H1 (cell line): ENCODE measurements around the gene BRD1. TPM values are rescaled to one million over a fixed set of nuclear protein-coding genes. Genes with fewer than 3 reads are reported as not detected.

Experiments
- CTCF ChIA-PET: fragments of 300-600 bp; sonication (Branson Sonifier 250); formaldehyde crosslinking; loops from one replicate; lab custom pipeline; 2021; ENCODE audit not compliant: partially characterized antibody; lab: Charles Lee
- POLR2A ChIA-PET: fragments of 300-600 bp; sonication (Branson Sonifier 250); formaldehyde crosslinking; loops from one replicate; lab custom pipeline; 2021; ENCODE audit warnings: inconsistent platforms; ENCODE audit not compliant: partially characterized antibody; lab: Charles Lee
- DNase-seq, 2 experiments: peaks; one replicate each; pipeline versions ENCODE4 v3.0.0 to v3.0.0-alpha.2; 2010 to 2022; ENCODE audit warnings: low spot score in 2 of 2, low read depth in 1 of 2, mixed read lengths in 1 of 2
- FAIRE-seq: peaks from 2 replicates; lab custom pipeline; 2011; peaks lifted over from hg19 to GRCh38; lab: Jason Lieb, UNC
- H2AFZ ChIP-seq: 2 replicates; pipeline ENCODE4 v1.8.1; 2012; ENCODE audit warnings: low read length, inconsistent platforms
- H2AK5ac ChIP-seq: 2 replicates; pipeline ENCODE4 v1.6.1; 2013; ENCODE audit warnings: low read depth, low read length
- H2BK120ac ChIP-seq: replicated peaks from 2 replicates; pipeline ENCODE3; 2013; ENCODE audit warnings: low read depth, low read length, inconsistent platforms
- H2BK12ac ChIP-seq: 2 replicates; pipeline ENCODE4 v1.6.1; 2013; ENCODE audit warnings: low read depth, low read length
- H2BK15ac ChIP-seq: 2 replicates; pipeline ENCODE4 v1.6.1; 2013; ENCODE audit warnings: low read length
- H2BK20ac ChIP-seq: 2 replicates; pipeline ENCODE4 v1.6.1; 2013; ENCODE audit warnings: low read length
- H2BK5ac ChIP-seq: 2 replicates; pipeline ENCODE4 v1.6.1; 2013; ENCODE audit warnings: low read depth, low read length
- H3K14ac ChIP-seq: 2 replicates; pipeline ENCODE4 v1.6.1; 2013; ENCODE audit warnings: inconsistent platforms; ENCODE audit not compliant: insufficient read length
- H3K18ac ChIP-seq: 2 replicates; pipeline ENCODE4 v1.6.1; 2013; ENCODE audit warnings: low read length; ENCODE audit errors: extremely low read depth
- H3K23ac ChIP-seq: 2 replicates; pipeline ENCODE4 v1.6.1; 2013; ENCODE audit warnings: inconsistent platforms; ENCODE audit not compliant: insufficient read length
- H3K23me2 ChIP-seq: 2 replicates; pipeline ENCODE4 v1.6.1; 2013; ENCODE audit warnings: low read depth, low read length
- H3K27ac ChIP-seq: 2 replicates; pipeline ENCODE4 v1.6.1; 2011; ENCODE audit warnings: low read depth, low read length, inconsistent platforms
- H3K27me3 ChIP-seq, 4 experiments: replicated peaks in 1 of 4; 1 replicate in 1 of 4; 2 replicates in 3 of 4; pipeline versions ENCODE4 v1.6.1 to v1.8.1; 2011 to 2013; ENCODE audit warnings: low read length in 3 of 4, mild to moderate bottlenecking in 3 of 4, inconsistent platforms in 2 of 4, mixed read lengths in 2 of 4, moderate library complexity in 1 of 4; ENCODE audit not compliant: control insufficient read depth in 3 of 4, insufficient read depth in 3 of 4; ENCODE audit errors: extremely low read depth in 1 of 4
- H3K36me3 ChIP-seq, 4 experiments: 2 replicates each; pipeline versions ENCODE4 v1.6.1 to v1.8.1; 2011 to 2013; ENCODE audit warnings: mild to moderate bottlenecking in 4 of 4, low read length in 3 of 4, moderate library complexity in 2 of 4, control low read depth in 1 of 4, inconsistent platforms in 1 of 4; ENCODE audit not compliant: insufficient read depth in 4 of 4, control insufficient read depth in 2 of 4
- H3K4ac ChIP-seq: replicated peaks from 2 replicates; pipeline ENCODE3; 2013; ENCODE audit warnings: low read length, low read depth, mixed read lengths, inconsistent platforms; ENCODE audit not compliant: insufficient read length
- H3K4me1 ChIP-seq, 4 experiments: replicated peaks in 1 of 4; 1 replicate in 1 of 4; 2 replicates in 3 of 4; pipeline versions ENCODE4 v1.6.1 to v1.8.1; 2011 to 2013; ENCODE audit warnings: low read length in 3 of 4, inconsistent platforms in 2 of 4, mixed read lengths in 1 of 4; ENCODE audit not compliant: insufficient read depth in 4 of 4, control insufficient read depth in 3 of 4
- H3K4me2 ChIP-seq, 2 experiments: 2 replicates each; pipeline versions ENCODE4 v1.6.1 to v1.8.1; 2011 to 2013; ENCODE audit warnings: low read depth in 2 of 2, low read length in 2 of 2, control low read depth in 1 of 2, inconsistent platforms in 1 of 2, mild to moderate bottlenecking in 1 of 2; ENCODE audit not compliant: insufficient read depth in 1 of 2
- H3K4me3 ChIP-seq, 4 experiments: fragments of 200-600, 300-600 bp in 1 of 4; sonication (generic), shearing (Covaris generic), sonication (Bioruptor Twin) in 1 of 4; 2 replicates each; pipeline versions ENCODE4 v1.5.1 to v1.8.1; 2011 to 2016; ENCODE audit warnings: low read length in 4 of 4, low read depth in 3 of 4, control low read depth in 2 of 4, inconsistent platforms in 2 of 4, mild to moderate bottlenecking in 2 of 4, mixed read lengths in 1 of 4, moderate library complexity in 1 of 4; ENCODE audit not compliant: insufficient read depth in 2 of 4; ENCODE audit errors: extremely low read depth in 1 of 4
- H3K56ac ChIP-seq: replicated peaks from 2 replicates; pipeline ENCODE3; 2013; ENCODE audit warnings: low read depth, mild to moderate bottlenecking, mixed read lengths, low read length, inconsistent platforms; ENCODE audit not compliant: insufficient read length
- H3K79me1 ChIP-seq: 2 replicates; pipeline ENCODE4 v1.6.1; 2013; ENCODE audit warnings: low read depth, low read length, control low read depth
- H3K79me2 ChIP-seq, 2 experiments: 2 replicates each; pipeline versions ENCODE4 v1.6.1 to v1.8.1; 2012 to 2013; ENCODE audit warnings: low read length in 2 of 2, mild to moderate bottlenecking in 2 of 2, inconsistent platforms in 1 of 2; ENCODE audit not compliant: insufficient read depth in 2 of 2, control insufficient read depth in 1 of 2
- H3K9ac ChIP-seq, 4 experiments: replicated peaks in 1 of 4; 1 replicate in 1 of 4; 2 replicates in 3 of 4; pipeline versions ENCODE4 v1.6.1 to v1.8.1; 2011 to 2013; ENCODE audit warnings: low read depth in 3 of 4, low read length in 3 of 4, control low read depth in 2 of 4, mild to moderate bottlenecking in 2 of 4, moderate library complexity in 2 of 4, inconsistent platforms in 1 of 4; ENCODE audit errors: extremely low read depth in 1 of 4
- H3K9me3 ChIP-seq, 2 experiments: 2 replicates each; pipeline versions ENCODE4 v1.6.1 to v1.8.1; 2012 to 2013; ENCODE audit warnings: mild to moderate bottlenecking in 2 of 2, moderate library complexity in 2 of 2, control low read depth in 1 of 2, inconsistent platforms in 1 of 2, low read depth in 1 of 2, low read length in 1 of 2, mixed read lengths in 1 of 2; ENCODE audit not compliant: insufficient read depth in 2 of 2
- H4K20me1 ChIP-seq, 2 experiments: replicated peaks in 1 of 2; 2 replicates each; pipeline versions ENCODE3 to v1.8.1; 2011 to 2013; ENCODE audit warnings: inconsistent platforms in 2 of 2, low read length in 2 of 2, mild to moderate bottlenecking in 1 of 2; ENCODE audit not compliant: insufficient read depth in 2 of 2, control insufficient read depth in 1 of 2
- H4K5ac ChIP-seq: 2 replicates; pipeline ENCODE4 v1.6.1; 2013; ENCODE audit warnings: low read length, low read depth, mixed read lengths, inconsistent platforms; ENCODE audit not compliant: insufficient read length
- H4K8ac ChIP-seq: 2 replicates; pipeline ENCODE4 v1.8.0; 2013; ENCODE audit warnings: mild to moderate bottlenecking, moderate library complexity, low read length, inconsistent platforms; ENCODE audit not compliant: insufficient read depth; ENCODE audit errors: extremely low read depth
- H4K91ac ChIP-seq: replicated peaks from 2 replicates; pipeline ENCODE3; 2013; ENCODE audit warnings: low read length, mixed read lengths, inconsistent platforms; ENCODE audit not compliant: insufficient read length
- BRCA1 ChIP-seq: IDR thresholded peaks from 2 replicates; pipeline ENCODE4 v1.6.1; 2012; ENCODE audit warnings: low read depth, low read length, improper control_type of control experiment
- POLR2AphosphoS5 ChIP-seq: IDR thresholded peaks from 2 replicates; pipeline ENCODE4 v1.6.1; 2011; ENCODE audit warnings: low read depth, low read length
- RFX5 ChIP-seq: IDR thresholded peaks from 2 replicates; pipeline ENCODE4 v1.6.1; 2011; ENCODE audit warnings: low read depth, low read length, improper control_type of control experiment, borderline replicate concordance
- SAP30 ChIP-seq: fragments of 300-600 bp; sonication (generic); IDR thresholded peaks from 2 replicates; pipeline ENCODE4 v1.7.1; 2012; ENCODE audit warnings: low read length, moderate library complexity, mild to moderate bottlenecking, inconsistent platforms; ENCODE audit not compliant: insufficient read depth, insufficient replicate concordance
- SIX5 ChIP-seq: IDR thresholded peaks from 2 replicates; pipeline ENCODE4 v1.6.1; 2011; ENCODE audit warnings: mild to moderate bottlenecking, low read depth, low read length
- TEAD4 ChIP-seq: IDR thresholded peaks from 2 replicates; pipeline ENCODE4 v1.6.1; 2012; ENCODE audit warnings: low read depth, low read length, inconsistent platforms, mixed read lengths
- YY1 ChIP-seq: IDR thresholded peaks from 2 replicates; pipeline ENCODE4 v1.6.1; 2011; ENCODE audit warnings: low read depth, mild to moderate bottlenecking, low read length
- WGBS, 2 experiments: shearing (Covaris generic) in 1 of 2; methylation state at CpG; one replicate each; pipeline versions ENCODE4 v1.1.6 to v1.1.7; 2013 to 2015; ENCODE audit warnings: low lambda C conversion rate in 2 of 2, mixed read lengths in 2 of 2, inconsistent platforms in 1 of 2, low coverage in 1 of 2, missing lambda C conversion rate in 1 of 2; ENCODE audit not compliant: insufficient replicate concordance in 2 of 2, insufficient coverage in 1 of 2, insufficient read length in 1 of 2; ENCODE audit errors: extremely low coverage in 1 of 2, missing lambda C conversion rate in 1 of 2; 5-methylcytosine and 5-hydroxymethylcytosine counted together
- polyA plus RNA-seq, 7 experiments: library from polyadenylated mRNA; depleted of rRNA in 3 of 7; stranded (reverse) in 5 of 7; unstranded in 2 of 7; fragments of >200 nt in 5 of 7; fragments of 200-250 nt in 2 of 7; gene quantifications; 1 replicate in 5 of 7; 2 replicates in 1 of 7; 4 replicates in 1 of 7; pipeline versions ENCODE4 v1.2.1 to v1.2.3, GENCODE V29; 2011 to 2013; ENCODE audit warnings: missing spikeins in 2 of 7, mixed read lengths in 2 of 7
- total RNA-seq: library from RNA; stranded (reverse); fragmentation: NEBNext Ultra II Directional; extraction: Animal tissue kit (Norgen Biotek cat#: 25700); gene quantifications from 2 replicates; pipeline ENCODE4 v1.2.1, GENCODE V29; 2021
- TF ChIP-seq, protein P1 (sequence below): IDR thresholded peaks from 2 replicates; pipeline ENCODE4 v1.6.1; 2012; ENCODE audit warnings: inconsistent platforms
- TF ChIP-seq, protein P2 (sequence below): IDR thresholded peaks from 2 replicates; pipeline ENCODE4 v1.6.1; 2011; ENCODE audit warnings: low read depth, mild to moderate bottlenecking, low read length; ENCODE audit not compliant: insufficient read depth

BRD1 gene
- total and polyA plus RNA-seq, 2 of the 8 experiments (the other 6 are each of a cell fraction or from before 2014, with no cell fraction given), result 6.8 to 34.0 TPM

DNA sequence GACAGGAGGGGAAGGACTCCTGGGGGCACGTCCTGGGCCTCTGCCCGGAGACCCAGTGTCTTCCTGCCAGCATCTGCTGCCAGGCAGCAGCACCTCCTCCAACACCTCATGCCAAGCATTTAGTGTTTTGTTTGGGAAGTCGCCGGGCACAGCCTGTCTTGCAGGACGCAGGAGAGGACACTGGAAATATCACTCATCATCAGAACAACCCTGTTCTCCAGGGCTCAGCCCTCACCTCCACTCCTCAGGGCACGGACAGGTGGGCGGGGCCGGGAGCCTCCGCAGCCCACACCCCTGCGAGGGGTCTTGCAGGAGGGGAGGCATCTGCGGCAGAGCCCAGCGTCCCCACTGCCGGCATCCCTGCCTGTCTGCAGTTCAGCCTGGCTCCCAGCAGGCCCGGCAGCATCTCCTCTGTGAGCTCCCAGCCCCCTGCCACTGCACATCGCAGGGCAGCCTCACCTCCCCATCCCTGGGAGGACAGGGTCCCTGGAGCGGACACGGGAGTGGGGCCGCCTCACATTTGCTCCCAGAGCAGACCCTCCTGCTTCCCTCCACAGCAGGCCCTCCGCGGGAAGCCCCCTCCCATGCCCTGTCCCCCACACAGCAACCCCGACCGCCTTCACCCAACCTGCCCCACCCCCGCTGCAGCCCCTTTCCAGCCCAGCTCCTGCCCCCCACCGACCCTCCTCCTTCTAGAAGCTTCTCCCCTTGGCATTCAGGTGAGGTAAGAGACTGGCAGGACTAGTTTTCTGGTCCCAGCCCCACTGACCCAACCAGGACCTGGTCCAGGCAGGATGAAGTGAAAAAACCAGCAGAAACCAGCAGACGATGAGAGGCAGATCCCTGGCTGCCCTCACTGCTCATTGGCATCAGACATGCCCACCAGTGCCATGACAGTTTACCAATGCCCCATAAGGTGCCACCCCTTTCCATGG is 72.7 kb downstream of the BRD1 start:
- WGBS, 2 experiments, result 86% methylated on average over 18 of the region's 25 CpGs; no CpG with 5 or more reads in 1 of the 2 experiments
- no peak overlapping the region for H3K9ac ChIP-seq
- no peak overlapping the region for H3K56ac ChIP-seq
- ChIA-PET CTCF (interaction anchor here (0.7 kb wide), 1 partner anchor 228 kb away, joined by 3 read pairs; no protein-coding TSS in a partner anchor), POLR2A (no interaction called here)
- H3K79me1 ChIP-seq, result no peaks in the 10 kb centered on the region
- H2BK20ac ChIP-seq, result no peak overlapping the region
- H2BK5ac ChIP-seq, result no peak overlapping the region
- H3K27me3 ChIP-seq, result no peaks in the 10 kb centered on the region
- H3K18ac ChIP-seq, result no peak overlapping the region
- no peaks in the 10 kb centered on the region for H3K9me3 ChIP-seq
- H2BK120ac ChIP-seq, result no peak overlapping the region
- H2BK15ac ChIP-seq, result no peak overlapping the region
- H2AK5ac ChIP-seq, result no peak overlapping the region
- peaks cover 0 to 5% (median 2%) of the 10 kb centered on the region in 4 experiments; a peak in 3 of 7 replicates for H3K4me1 ChIP-seq
- H3K27ac ChIP-seq, result no peak overlapping the region
- no peaks in the 10 kb centered on the region for H3K79me2 ChIP-seq
- no peak overlapping the region for H4K5ac ChIP-seq
- H3K36me3 ChIP-seq, result no peaks in the 10 kb centered on the region
- FAIRE-seq (no peak), DNase-seq (no peak)
- H4K20me1 ChIP-seq, result no peaks in the 10 kb centered on the region
- H3K23me2 ChIP-seq, result no peaks in the 10 kb centered on the region
- H3K4ac ChIP-seq, result no peak overlapping the region
- H3K14ac ChIP-seq, result no peak overlapping the region
- no peak overlapping the region for H3K4me2 ChIP-seq
- no peak overlapping the region for H2AFZ ChIP-seq
- H2BK12ac ChIP-seq, result no peak overlapping the region
- no peak overlapping the region for H3K23ac ChIP-seq
- no peak overlapping the region for H3K4me3 ChIP-seq
- H4K8ac ChIP-seq, result no peak overlapping the region
- no peak overlapping the region for H4K91ac ChIP-seq
- TF ChIP-seq, protein P1, sequence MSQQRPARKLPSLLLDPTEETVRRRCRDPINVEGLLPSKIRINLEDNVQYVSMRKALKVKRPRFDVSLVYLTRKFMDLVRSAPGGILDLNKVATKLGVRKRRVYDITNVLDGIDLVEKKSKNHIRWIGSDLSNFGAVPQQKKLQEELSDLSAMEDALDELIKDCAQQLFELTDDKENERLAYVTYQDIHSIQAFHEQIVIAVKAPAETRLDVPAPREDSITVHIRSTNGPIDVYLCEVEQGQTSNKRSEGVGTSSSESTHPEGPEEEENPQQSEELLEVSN, result no peak
- TF ChIP-seq POLR2AphosphoS5 (no peak), SIX5 (no peak), BRCA1 (no peak), SAP30 (no peak), RFX5 (no peak), TEAD4 (no peak), YY1 (no peak)
- TF ChIP-seq, protein P2, sequence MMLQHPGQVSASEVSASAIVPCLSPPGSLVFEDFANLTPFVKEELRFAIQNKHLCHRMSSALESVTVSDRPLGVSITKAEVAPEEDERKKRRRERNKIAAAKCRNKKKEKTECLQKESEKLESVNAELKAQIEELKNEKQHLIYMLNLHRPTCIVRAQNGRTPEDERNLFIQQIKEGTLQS, result no peak
